Measurements from ENCODE around the gene CDC42EP4.

Gene CDC42EP4, protein sequence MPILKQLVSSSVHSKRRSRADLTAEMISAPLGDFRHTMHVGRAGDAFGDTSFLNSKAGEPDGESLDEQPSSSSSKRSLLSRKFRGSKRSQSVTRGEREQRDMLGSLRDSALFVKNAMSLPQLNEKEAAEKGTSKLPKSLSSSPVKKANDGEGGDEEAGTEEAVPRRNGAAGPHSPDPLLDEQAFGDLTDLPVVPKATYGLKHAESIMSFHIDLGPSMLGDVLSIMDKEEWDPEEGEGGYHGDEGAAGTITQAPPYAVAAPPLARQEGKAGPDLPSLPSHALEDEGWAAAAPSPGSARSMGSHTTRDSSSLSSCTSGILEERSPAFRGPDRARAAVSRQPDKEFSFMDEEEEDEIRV

GRCh38 chr17:73311781-73312641 is at the start of gene CDC42EP4:
Gene CDC42EP4 (minus strand): TSS chr17:73312001. CDS start chr17:73286500, 25,501 bp downstream.
- peak within 1 kb of the TSS; percentile 95 for H3K4me3 ChIP-seq (ENCODE audit: low read depth, low read length)
- in situ Hi-C loops (cut with HindIII; ENCODE audit: low sequenced_read_pairs), result no loop called here
- peak; percentile 75 for DNase-seq (ENCODE audit: low read depth)
- TF ChIP-seq, protein P1, sequence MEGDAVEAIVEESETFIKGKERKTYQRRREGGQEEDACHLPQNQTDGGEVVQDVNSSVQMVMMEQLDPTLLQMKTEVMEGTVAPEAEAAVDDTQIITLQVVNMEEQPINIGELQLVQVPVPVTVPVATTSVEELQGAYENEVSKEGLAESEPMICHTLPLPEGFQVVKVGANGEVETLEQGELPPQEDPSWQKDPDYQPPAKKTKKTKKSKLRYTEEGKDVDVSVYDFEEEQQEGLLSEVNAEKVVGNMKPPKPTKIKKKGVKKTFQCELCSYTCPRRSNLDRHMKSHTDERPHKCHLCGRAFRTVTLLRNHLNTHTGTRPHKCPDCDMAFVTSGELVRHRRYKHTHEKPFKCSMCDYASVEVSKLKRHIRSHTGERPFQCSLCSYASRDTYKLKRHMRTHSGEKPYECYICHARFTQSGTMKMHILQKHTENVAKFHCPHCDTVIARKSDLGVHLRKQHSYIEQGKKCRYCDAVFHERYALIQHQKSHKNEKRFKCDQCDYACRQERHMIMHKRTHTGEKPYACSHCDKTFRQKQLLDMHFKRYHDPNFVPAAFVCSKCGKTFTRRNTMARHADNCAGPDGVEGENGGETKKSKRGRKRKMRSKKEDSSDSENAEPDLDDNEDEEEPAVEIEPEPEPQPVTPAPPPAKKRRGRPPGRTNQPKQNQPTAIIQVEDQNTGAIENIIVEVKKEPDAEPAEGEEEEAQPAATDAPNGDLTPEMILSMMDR (IDR thresholded peaks at IDR 0.05; ENCODE audit: low read depth, low read length, missing control alignments), result no peak

- no peak overlapping the region for H3K4me3 ChIP-seq (ENCODE audit: low read depth, low read length)
- DNase-seq (ENCODE audit: low read depth), result no peak
- TF ChIP-seq, protein P1 (IDR thresholded peaks at IDR 0.05; ENCODE audit: low read depth, low read length, missing control alignments), result no peak
- in situ Hi-C loops (cut with HindIII; ENCODE audit: low sequenced_read_pairs), result no loop called here
These were observed 49.4 kb upstream of the CDC42EP4 start for GRCh38 chr17:73360961-73361761.

DNA sequence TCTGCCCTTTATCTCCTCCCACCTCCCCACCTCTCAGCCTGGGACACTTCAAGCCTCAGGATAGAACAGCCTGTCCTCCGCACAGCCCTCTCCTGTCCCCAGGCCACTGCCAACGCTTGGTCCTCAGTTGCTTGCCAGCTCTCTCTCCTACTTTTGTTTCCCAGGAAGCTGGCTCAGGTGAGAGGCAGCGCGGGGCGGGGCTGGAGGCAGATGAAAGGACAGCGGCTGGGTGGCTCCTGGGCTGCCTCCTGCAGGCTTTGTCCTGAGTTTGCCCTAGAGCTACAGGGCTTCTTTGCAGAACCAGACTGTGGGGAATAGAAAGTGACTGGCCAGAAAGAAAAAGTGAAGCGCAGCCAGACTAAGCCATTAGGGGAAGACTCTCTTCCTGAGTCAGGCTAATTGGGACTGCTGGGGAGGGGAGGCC is 48.2 kb upstream of the CDC42EP4 start:
- no peak for DNase-seq (ENCODE audit: low read depth)
- H3K4me3 ChIP-seq (ENCODE audit: low read depth, low read length), result no peak overlapping the region
- in situ Hi-C loops (cut with HindIII; ENCODE audit: low sequenced_read_pairs), result no loop called here
- TF ChIP-seq, protein P1 (IDR thresholded peaks at IDR 0.05; ENCODE audit: low read depth, low read length, missing control alignments), result peak; percentile 6

- no peak overlapping the region for H3K4me3 ChIP-seq (ENCODE audit: low read depth, low read length)
- in situ Hi-C loops (cut with HindIII; ENCODE audit: low sequenced_read_pairs), result no loop called here
- DNase-seq (ENCODE audit: low read depth), result no peak
- TF ChIP-seq, protein P1 (IDR thresholded peaks at IDR 0.05; ENCODE audit: low read depth, low read length, missing control alignments), result no peak
These were observed 47.6 kb upstream of the CDC42EP4 start for GRCh38 chr17:73359352-73359751.

- no peak for DNase-seq (ENCODE audit: low read depth)
- H3K4me3 ChIP-seq (ENCODE audit: low read depth, low read length), result no peak overlapping the region
- in situ Hi-C loops (cut with HindIII; ENCODE audit: low sequenced_read_pairs), result no loop called here
- TF ChIP-seq, protein P1 (IDR thresholded peaks at IDR 0.05; ENCODE audit: low read depth, low read length, missing control alignments), result no peak
These were observed 46.9 kb upstream of the CDC42EP4 start for GRCh38 chr17:73358668-73359067.

GRCh38 chr17:73357981-73358380 is 46.2 kb upstream of the CDC42EP4 start:
- no peak overlapping the region for H3K4me3 ChIP-seq (ENCODE audit: low read depth, low read length)
- TF ChIP-seq, protein P1 (IDR thresholded peaks at IDR 0.05; ENCODE audit: low read depth, low read length, missing control alignments), result no peak
- DNase-seq (ENCODE audit: low read depth), result no peak
- in situ Hi-C loops (cut with HindIII; ENCODE audit: low sequenced_read_pairs), result no loop called here

Measured in astrocyte of the cerebellum (primary cell).